DND-41 (cell line): ENCODE measurements around the gene CASP9.
"Not testable (repeated sequence)": the region's sequence is repeated elsewhere in the genome, so short reads cannot be mapped to it uniquely, and the experiment has no call there.

Experiments
- CTCF ChIP-seq: IDR thresholded peaks from 2 replicates; pipeline ENCODE4 v1.5.1; 2012; ENCODE audit warnings: borderline replicate concordance, low read length, moderate library complexity, mild to moderate bottlenecking; ENCODE audit not compliant: poor library complexity, severe bottlenecking; ENCODE audit errors: extremely low read depth
- EZH2 ChIP-seq: IDR thresholded peaks from 3 replicates; pipeline ENCODE4 v1.6.1; 2012; ENCODE audit warnings: borderline replicate concordance, low read depth, mild to moderate bottlenecking, moderate library complexity, low read length, inconsistent platforms; ENCODE audit not compliant: severe bottlenecking

- not testable (repeated sequence) for TF ChIP-seq CTCF, EZH2
Observed at GRCh38 chr1:15471067-15471466, 52.9 kb downstream of the CASP9 start.
